IMR-90 (cell line): ENCODE data around the gene NR2F2. TPM values are rescaled to one million over a fixed set of nuclear protein-coding genes. Genes with fewer than 3 reads are reported as not detected.

Experiments
- ATAC-seq: fragments of 200-7000 bp; cut with Tn5 transposase; 2 replicates; pipeline ENCODE4 v1.9.1; 2020; ENCODE audit warnings: low read depth, mild to moderate bottlenecking, moderate library complexity
- BruUV-seq: library from RNA; stranded (reverse); fragments of 400-500 nt; replicated peaks from 2 replicates; lab custom pipeline; 2021; lab: Mats Ljungman, UMichigan
- CTCF ChIA-PET: fragments of 300-600 bp; formaldehyde crosslinking; extraction: SDS; loops from one replicate; lab custom pipeline; 2021; ENCODE audit warnings: antibody characterized with exemption; lab: Yijun Ruan, JAX
- POLR2A ChIA-PET: fragments of 300-600 bp; sonication (Branson Sonifier 250); formaldehyde crosslinking; loops from one replicate; lab custom pipeline; 2022; ENCODE audit warnings: antibody characterized with exemption; ENCODE audit not compliant: unreplicated experiment; lab: Charles Lee
- DNase-seq: peaks from one replicate; pipeline ENCODE4 v3.0.0; 2013
- H2AFZ ChIP-seq: replicated peaks from 2 replicates; pipeline ENCODE3; 2013; ENCODE audit warnings: low read length, mild to moderate bottlenecking; ENCODE audit not compliant: poor library complexity
- H2AK5ac ChIP-seq: 2 replicates; pipeline ENCODE4 v1.6.1; 2013; ENCODE audit warnings: low read depth, low read length, inconsistent platforms
- H2AK9ac ChIP-seq: replicated peaks from 2 replicates; pipeline ENCODE3; 2013; ENCODE audit warnings: mild to moderate bottlenecking, low read depth, low read length, moderate library complexity; ENCODE audit not compliant: poor library complexity
- H2BK120ac ChIP-seq: 2 replicates; pipeline ENCODE4 v1.6.1; 2013; ENCODE audit warnings: low read depth, low read length, inconsistent platforms
- H2BK15ac ChIP-seq: 3 replicates; pipeline ENCODE4 v1.6.1; 2013; ENCODE audit warnings: low read depth, low read length, inconsistent platforms
- H2BK20ac ChIP-seq: 2 replicates; pipeline ENCODE4 v1.6.1; 2013; ENCODE audit warnings: low read depth, mild to moderate bottlenecking, inconsistent platforms, low read length, moderate library complexity
- H2BK5ac ChIP-seq: 2 replicates; pipeline ENCODE4 v1.6.1; 2013; ENCODE audit warnings: mild to moderate bottlenecking, low read depth, low read length, inconsistent platforms; ENCODE audit not compliant: poor library complexity, severe bottlenecking
- H3K14ac ChIP-seq: replicated peaks from 2 replicates; pipeline ENCODE4 v1.6.1; 2013; ENCODE audit warnings: low read depth, low read length, inconsistent platforms
- H3K18ac ChIP-seq: 2 replicates; pipeline ENCODE4 v1.6.1; 2013; ENCODE audit warnings: low read depth, low read length, control low read depth
- H3K23ac ChIP-seq: 2 replicates; pipeline ENCODE4 v1.6.1; 2013; ENCODE audit warnings: low read depth, low read length, inconsistent platforms
- H3K27ac ChIP-seq: 2 replicates; pipeline ENCODE4 v1.5.1; 2013; ENCODE audit warnings: mild to moderate bottlenecking, control low read depth, low read length; ENCODE audit not compliant: insufficient read depth
- H3K27me3 ChIP-seq: 2 replicates; pipeline ENCODE4 v1.6.1; 2013; ENCODE audit warnings: low read length; ENCODE audit not compliant: control insufficient read depth, insufficient read depth
- H3K36me3 ChIP-seq: 2 replicates; pipeline ENCODE4 v1.6.1; 2013; ENCODE audit warnings: low read length, mixed read lengths; ENCODE audit not compliant: control insufficient read depth, insufficient read depth
- H3K4ac ChIP-seq: 2 replicates; pipeline ENCODE4 v1.6.1; 2013; ENCODE audit warnings: low read depth, low read length, inconsistent platforms
- H3K4me1 ChIP-seq: 2 replicates; pipeline ENCODE4 v1.6.1; 2013; ENCODE audit warnings: low read length, mixed read lengths; ENCODE audit not compliant: control insufficient read depth, insufficient read depth
- H3K4me2 ChIP-seq: 2 replicates; pipeline ENCODE4 v1.6.1; 2013; ENCODE audit warnings: low read depth, mild to moderate bottlenecking, control low read depth, low read length, moderate library complexity
- H3K4me3 ChIP-seq: 2 replicates; pipeline ENCODE4 v1.5.1; 2013; ENCODE audit warnings: low read depth, mild to moderate bottlenecking, control low read depth, low read length, moderate library complexity; ENCODE audit not compliant: insufficient read depth
- H3K56ac ChIP-seq: 2 replicates; pipeline ENCODE4 v1.6.1; 2013; ENCODE audit warnings: low read length, inconsistent platforms; ENCODE audit not compliant: insufficient read depth; ENCODE audit errors: extremely low read depth
- H3K79me1 ChIP-seq, 2 experiments: 2 replicates each; pipeline ENCODE4 v1.6.1; 2013; ENCODE audit warnings: low read length in 2 of 2, inconsistent platforms in 1 of 2, low read depth in 1 of 2
- H3K9ac ChIP-seq: 2 replicates; pipeline ENCODE4 v1.6.1; 2013; ENCODE audit warnings: low read depth, low read length, control low read depth
- H3K9me1 ChIP-seq: 2 replicates; pipeline ENCODE4 v1.6.1; 2013; ENCODE audit warnings: low read length, inconsistent platforms; ENCODE audit not compliant: insufficient read depth
- H3K9me3 ChIP-seq: 2 replicates; pipeline ENCODE4 v1.6.1; 2013; ENCODE audit warnings: low read length; ENCODE audit not compliant: control insufficient read depth, insufficient read depth
- H4K20me1 ChIP-seq: 2 replicates; pipeline ENCODE4 v1.6.1; 2013; ENCODE audit warnings: low read length, inconsistent platforms; ENCODE audit not compliant: insufficient read depth
- H4K5ac ChIP-seq: 2 replicates; pipeline ENCODE4 v1.6.1; 2013; ENCODE audit warnings: mild to moderate bottlenecking, low read depth, low read length, control low read depth
- H4K8ac ChIP-seq, 2 experiments: 2 replicates each; pipeline ENCODE4 v1.6.1; 2013; ENCODE audit warnings: low read depth in 2 of 2, low read length in 2 of 2, control low read depth in 1 of 2, inconsistent platforms in 1 of 2
- H4K91ac ChIP-seq: 2 replicates; pipeline ENCODE4 v1.6.1; 2013; ENCODE audit warnings: low read depth, low read length, inconsistent platforms; ENCODE audit not compliant: insufficient read depth
- BHLHE40 ChIP-seq: fragments of 150-350 bp; IDR thresholded peaks from 2 replicates; pipeline ENCODE4 v1.6.1; 2016; ENCODE audit warnings: mild to moderate bottlenecking, low read depth, low read length
- ELK1 ChIP-seq: fragments of 150-350 bp; IDR thresholded peaks from 2 replicates; pipeline ENCODE4 v1.6.1; 2016; ENCODE audit warnings: low read depth, mild to moderate bottlenecking, low read length, moderate library complexity, borderline replicate concordance
- FOS ChIP-seq: fragments of 150-350 bp; IDR thresholded peaks from 2 replicates; pipeline ENCODE4 v1.6.1; 2016; ENCODE audit warnings: low read depth, low read length
- MAZ ChIP-seq: IDR thresholded peaks from 2 replicates; pipeline ENCODE4 v1.6.1; 2012; ENCODE audit warnings: low read depth, mild to moderate bottlenecking, low read length, improper control_type of control experiment, moderate library complexity, borderline replicate concordance
- MXI1 ChIP-seq: IDR thresholded peaks from 2 replicates; pipeline ENCODE4 v1.6.1; 2012; ENCODE audit warnings: low read depth, mild to moderate bottlenecking, low read length, moderate library complexity, borderline replicate concordance
- POLR2A ChIP-seq: IDR thresholded peaks from 2 replicates; pipeline ENCODE4 v1.6.1; 2012; ENCODE audit warnings: mild to moderate bottlenecking, low read depth, low read length
- RAD21 ChIP-seq: IDR thresholded peaks from 2 replicates; pipeline ENCODE4 v1.6.1; 2012; ENCODE audit warnings: low read length, improper control_type of control experiment
- WGBS, 2 experiments: methylation state at CpG; one replicate each; pipeline versions ENCODE4 v1.1.5 to v1.1.7; 2013; ENCODE audit warnings: missing lambda C conversion rate in 2 of 2; ENCODE audit not compliant: insufficient read length in 1 of 2; ENCODE audit errors: extremely low coverage in 2 of 2; 5-methylcytosine and 5-hydroxymethylcytosine counted together
- dilution Hi-C: fragments of 300-500 bp; cut with HindIII; formaldehyde crosslinking; loops from one replicate; pipeline ENCODE4 v1.14.3; 2018; ENCODE audit warnings: low sequenced_read_pairs; ENCODE audit not compliant: unreplicated experiment
- in situ Hi-C: fragments of 300-500 bp; cut with MboI; formaldehyde crosslinking; loops from 3 replicates; pipeline ENCODE4 v1.14.3; 2019; ENCODE audit warnings: low sequenced_read_pairs, inconsistent platforms, mixed read lengths
- intact Hi-C: fragments of 100-400 bp; cut with micrococcal nuclease; formaldehyde crosslinking; loops from 2 replicates; pipeline ENCODE4 v1.10.0; 2022
- polyA plus RNA-seq, 3 experiments: library from polyadenylated mRNA; depleted of rRNA; stranded (reverse); fragments of >200 nt; gene quantifications; 2 replicates each; pipeline ENCODE4 v1.2.3, GENCODE V29; 2012; ENCODE audit warnings: low replicate concordance in 1 of 3
- total RNA-seq: library from RNA; depleted of rRNA; stranded (reverse); fragments of >200 nt; gene quantifications from 2 replicates; pipeline ENCODE4 v1.2.3, GENCODE V29; 2012

Gene NR2F2
- total and polyA plus RNA-seq, 2 of the 4 experiments (the other 2 are of a cell fraction) = 20.3 to 161 TPM

GRCh38 chr15:96352604-96353405 lies 22.3 kb downstream of the NR2F2 start:
- Histone ChIP-seq H2AFZ (no peak overlapping the region), H2BK5ac (peak overlapping the region; percentile 10), H4K5ac (0 out of 2 replicates have a peak overlapping the region, but pooled peaks have one; percentile 7), H2BK120ac (no peak overlapping the region), H3K14ac (no peak overlapping the region), H2AK5ac (0 out of 2 replicates have a peak overlapping the region, but pooled peaks have one; percentile 20), H2BK15ac (no peak overlapping the region), H3K36me3 (peaks cover 11% of the 10 kb centered on the region), H3K9me1 (no peaks in the 10 kb centered on the region), H3K27me3 (no peaks in the 10 kb centered on the region), H3K18ac (no peak overlapping the region), H3K27ac (no peak overlapping the region), H3K4me3 (no peak overlapping the region), H2AK9ac (no peak overlapping the region), H3K9me3 (no peaks in the 10 kb centered on the region), H2BK20ac (no peak overlapping the region), H4K8ac (no peak overlapping the region; a peak in 1 of 4 replicates), H3K23ac (no peak overlapping the region; the same call in 1 of the 2 replicates), H3K4me2 (no peak overlapping the region), H3K4me1 (peaks cover 20% of the 10 kb centered on the region), H3K9ac (no peak overlapping the region), H3K4ac (no peak overlapping the region), H4K20me1 (no peaks in the 10 kb centered on the region), H3K56ac (no peak overlapping the region), H4K91ac (no peak overlapping the region), H3K79me1 (peaks cover 19 to 58% of the 10 kb centered on the region in 2 experiments)
- no peak for ATAC-seq
- CTCF ChIA-PET = no interaction called here
- WGBS, 2 experiments = 80% methylated on average over 1 of the region's 12 CpGs; no CpG with 5 or more reads in 1 of the 2 experiments
- POLR2A ChIA-PET = no interaction called here
- dilution Hi-C loops = no loop called here
- intact Hi-C loops = loop anchor here (10.0 kb wide), 1 partner anchor 1942 kb away; no protein-coding TSS in a partner anchor
- no TSS peak for BruUV-seq
- no peak for TF ChIP-seq ELK1
- no peak for TF ChIP-seq RAD21
- TF ChIP-seq MXI1 = no peak
- TF ChIP-seq FOS = 0 out of 2 replicates have a peak, but pooled peaks have one; percentile 50
- 0 out of 2 replicates have a peak, but pooled peaks have one; percentile 20 for TF ChIP-seq POLR2A
- 0 out of 2 replicates have a peak, but pooled peaks have one; percentile 20 for TF ChIP-seq MAZ
- TF ChIP-seq BHLHE40 = 0 out of 2 replicates have a peak, but pooled peaks have one; percentile 13
- in situ Hi-C loops = no loop called here
- DNase-seq = peak; percentile 81
